Rectal smooth muscle tissue (tissue), 1 donor: Measurements from ENCODE around the gene THSD4.

Source experiments
- H3K27ac ChIP-seq: one replicate; pipeline ENCODE4 v1.7.0; 2013; ENCODE audit warnings: low read depth, low read length, inconsistent platforms
- H3K27me3 ChIP-seq: one replicate; pipeline ENCODE4 v1.7.0; 2013; ENCODE audit warnings: low read length; ENCODE audit not compliant: control insufficient read depth, insufficient read depth
- H3K36me3 ChIP-seq: one replicate; pipeline ENCODE4 v1.7.0; 2013; ENCODE audit warnings: low read length; ENCODE audit not compliant: control insufficient read depth, insufficient read depth
- H3K4me1 ChIP-seq: one replicate; pipeline ENCODE4 v1.7.0; 2013; ENCODE audit warnings: low read length; ENCODE audit not compliant: control insufficient read depth, insufficient read depth
- H3K4me3 ChIP-seq: one replicate; pipeline ENCODE4 v1.7.0; 2013; ENCODE audit warnings: low read length
- H3K9ac ChIP-seq: one replicate; pipeline ENCODE4 v1.7.0; 2013; ENCODE audit warnings: low read length

THSD4 gene

DNA sequence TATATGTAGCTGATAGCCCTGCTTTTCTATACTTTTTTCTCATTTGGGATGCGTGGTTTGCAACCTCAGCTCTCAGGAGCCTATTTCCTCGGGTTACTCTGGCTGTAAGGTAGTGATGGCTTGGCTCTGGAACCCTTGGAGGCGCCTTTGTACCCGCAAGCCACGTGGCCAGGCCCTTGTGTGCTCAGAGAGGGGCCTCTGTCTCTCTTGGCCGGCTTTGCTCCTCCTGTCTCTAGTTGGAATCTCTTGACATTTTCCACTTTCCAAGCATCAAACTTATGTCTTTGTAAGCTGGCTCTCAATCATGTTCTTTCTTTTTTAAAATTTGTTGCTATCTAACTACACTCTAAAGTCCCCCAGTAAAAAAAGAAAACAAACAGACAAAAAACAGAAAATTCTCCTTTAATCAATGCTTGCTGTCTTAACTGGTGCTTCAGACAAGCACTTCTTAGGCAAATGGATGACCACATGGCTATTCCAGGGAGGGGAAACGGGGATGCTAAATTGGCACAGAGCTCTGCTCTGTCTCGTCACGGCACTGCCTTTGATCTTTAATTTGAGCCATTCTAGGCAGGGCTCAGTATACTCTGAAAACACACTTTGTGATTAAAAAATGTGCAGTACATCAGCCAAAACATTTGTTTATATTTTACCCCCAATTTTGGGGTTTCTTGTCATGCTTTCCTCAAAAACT, 514.7 kb downstream of the THSD4 start:
- H3K9ac ChIP-seq, result no peak overlapping the region
- H3K4me3 ChIP-seq, result no peak overlapping the region
- no peaks in the 10 kb centered on the region for H3K36me3 ChIP-seq
- peak overlapping the region; percentile 4 for H3K27ac ChIP-seq
- H3K4me1 ChIP-seq, result peaks cover 14% of the 10 kb centered on the region
- H3K27me3 ChIP-seq, result peaks cover 2% of the 10 kb centered on the region

DNA sequence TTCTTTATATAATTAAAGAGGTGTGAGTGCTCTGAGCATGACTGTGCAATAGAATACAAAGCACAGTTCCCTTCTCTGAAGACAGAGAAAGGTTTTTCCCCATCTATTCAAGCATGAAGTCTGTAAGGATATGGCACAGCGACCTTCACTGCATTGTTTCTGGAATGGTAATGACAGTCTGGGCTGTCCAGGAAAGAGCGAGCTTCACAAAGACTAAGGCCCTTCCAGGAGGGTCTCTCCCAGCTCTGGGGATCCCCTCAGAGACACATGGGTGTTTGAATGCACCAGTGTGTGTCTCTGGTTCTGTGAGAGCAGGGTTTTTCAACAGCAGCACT, 515.2 kb downstream of the THSD4 start:
- Histone ChIP-seq H3K9ac (no peak overlapping the region), H3K27me3 (peaks cover 2% of the 10 kb centered on the region), H3K4me3 (no peak overlapping the region), H3K27ac (no peak overlapping the region), H3K4me1 (peaks cover 14% of the 10 kb centered on the region), H3K36me3 (no peaks in the 10 kb centered on the region)

DNA sequence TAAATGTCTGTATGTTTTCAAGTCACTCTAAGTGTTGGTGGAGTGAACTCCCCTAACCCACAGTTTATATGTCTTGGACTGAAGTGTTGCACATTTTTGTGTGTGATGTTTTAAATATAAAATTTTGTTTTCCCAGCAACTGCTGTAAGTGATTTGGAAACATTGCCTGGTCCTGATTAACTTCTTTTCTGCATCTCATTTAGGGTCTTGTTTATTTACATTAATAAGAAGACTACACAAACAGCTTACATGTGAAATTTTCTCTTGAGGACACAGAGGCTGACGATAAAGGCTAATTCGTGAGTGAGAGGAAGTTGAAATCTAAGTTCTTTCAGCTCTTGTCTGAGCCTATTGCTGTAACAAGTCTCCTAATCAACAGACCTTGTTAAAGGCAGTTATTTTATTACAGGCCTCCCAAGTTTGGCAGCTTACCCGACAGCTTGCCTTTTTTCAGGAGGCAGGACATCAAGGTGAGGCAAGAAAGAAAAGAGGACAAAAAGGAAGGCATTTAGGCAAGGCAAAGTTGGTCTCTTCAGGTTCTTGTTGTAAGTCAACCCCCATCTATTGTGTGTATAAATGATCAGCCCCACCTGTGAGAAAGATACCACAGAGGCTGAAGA, 517.4 kb downstream of the THSD4 start:
- Histone ChIP-seq H3K36me3 (no peaks in the 10 kb centered on the region), H3K27ac (no peak overlapping the region), H3K27me3 (peaks cover 2% of the 10 kb centered on the region), H3K9ac (no peak overlapping the region), H3K4me1 (peaks cover 14% of the 10 kb centered on the region), H3K4me3 (no peak overlapping the region)

DNA sequence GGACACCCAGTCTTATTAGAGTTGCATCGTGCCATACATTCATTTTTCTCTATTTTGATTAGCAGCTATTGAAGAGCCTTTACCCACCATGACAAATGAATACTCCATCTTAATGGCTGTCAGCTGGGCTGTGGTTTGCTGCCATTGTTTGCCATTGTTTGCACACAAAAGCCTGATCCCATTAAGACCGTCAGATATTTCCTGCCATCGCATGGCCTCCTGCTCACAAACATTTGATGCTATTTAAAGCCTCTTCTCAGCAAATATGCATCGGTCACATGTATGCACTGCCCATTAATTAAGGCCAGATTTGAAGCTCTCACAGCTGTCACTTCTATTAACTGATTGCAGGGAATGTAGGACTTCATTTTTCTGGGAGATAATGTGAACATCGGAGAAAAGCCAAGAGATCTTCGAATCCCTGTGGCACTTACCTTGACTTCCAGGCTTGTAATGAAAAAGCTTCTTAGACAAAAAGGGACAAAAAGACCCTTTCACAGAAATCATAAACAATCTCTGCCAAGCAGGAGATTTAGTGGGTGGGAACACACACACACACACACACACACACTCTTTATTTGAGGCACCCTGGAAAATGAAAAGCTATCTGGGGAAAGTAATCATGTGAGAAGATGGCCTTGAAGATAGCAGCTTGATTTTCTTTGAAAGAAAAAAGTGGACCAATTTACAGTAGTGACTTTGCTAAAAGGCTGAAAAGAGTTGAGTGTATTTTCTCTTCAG, 519.7 kb downstream of the THSD4 start:
- Histone ChIP-seq H3K27me3 (peaks cover 2% of the 10 kb centered on the region), H3K27ac (no peak overlapping the region), H3K36me3 (no peaks in the 10 kb centered on the region), H3K4me1 (peaks cover 9% of the 10 kb centered on the region), H3K4me3 (no peak overlapping the region), H3K9ac (no peak overlapping the region)

DNA sequence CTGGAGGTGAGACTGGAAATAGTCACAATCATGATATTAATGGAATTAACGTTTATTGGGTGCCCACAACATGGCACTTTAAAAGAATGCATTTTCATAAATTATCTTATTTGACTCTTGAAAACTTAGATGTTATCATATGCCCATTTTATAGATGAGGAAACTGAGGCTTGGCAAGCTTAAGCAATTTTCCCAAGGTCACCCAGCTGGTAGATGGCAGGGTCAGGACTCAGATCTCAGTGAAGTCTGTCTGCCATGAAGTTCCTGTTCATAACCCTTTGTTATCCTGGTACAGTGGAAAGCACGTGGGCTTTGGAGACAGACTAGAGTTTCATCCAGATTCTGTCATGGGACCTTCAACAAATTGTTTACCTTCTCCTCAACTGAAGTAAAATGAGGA, 520.5 kb downstream of the THSD4 start:
- Histone ChIP-seq H3K4me3 (no peak overlapping the region), H3K27ac (no peak overlapping the region), H3K27me3 (peaks cover 2% of the 10 kb centered on the region), H3K9ac (no peak overlapping the region), H3K4me1 (peaks cover 3% of the 10 kb centered on the region), H3K36me3 (no peaks in the 10 kb centered on the region)

DNA sequence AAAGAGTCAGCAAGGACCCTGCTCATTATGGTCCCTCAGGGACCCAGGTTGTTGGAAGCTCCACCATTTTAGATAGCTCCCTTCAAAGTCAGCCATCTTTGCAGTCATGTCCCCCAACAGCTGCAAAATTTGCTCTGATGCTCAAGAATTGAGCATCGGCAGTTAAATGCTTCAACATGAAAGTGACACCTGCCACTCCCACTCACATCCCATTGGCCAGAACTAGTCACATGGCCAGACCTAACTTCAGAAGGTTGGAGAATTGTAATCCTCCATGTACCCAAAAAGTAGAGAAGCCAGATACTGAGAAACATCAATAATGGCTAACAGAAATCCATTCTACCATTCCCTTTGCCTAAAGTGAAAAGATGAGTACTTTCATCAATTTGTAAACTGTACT, 523.6 kb downstream of the THSD4 start:
- H3K4me1 ChIP-seq, result no peaks in the 10 kb centered on the region
- no peaks in the 10 kb centered on the region for H3K27me3 ChIP-seq
- no peak overlapping the region for H3K4me3 ChIP-seq
- H3K9ac ChIP-seq, result no peak overlapping the region
- H3K27ac ChIP-seq, result no peak overlapping the region
- H3K36me3 ChIP-seq, result no peaks in the 10 kb centered on the region

DNA sequence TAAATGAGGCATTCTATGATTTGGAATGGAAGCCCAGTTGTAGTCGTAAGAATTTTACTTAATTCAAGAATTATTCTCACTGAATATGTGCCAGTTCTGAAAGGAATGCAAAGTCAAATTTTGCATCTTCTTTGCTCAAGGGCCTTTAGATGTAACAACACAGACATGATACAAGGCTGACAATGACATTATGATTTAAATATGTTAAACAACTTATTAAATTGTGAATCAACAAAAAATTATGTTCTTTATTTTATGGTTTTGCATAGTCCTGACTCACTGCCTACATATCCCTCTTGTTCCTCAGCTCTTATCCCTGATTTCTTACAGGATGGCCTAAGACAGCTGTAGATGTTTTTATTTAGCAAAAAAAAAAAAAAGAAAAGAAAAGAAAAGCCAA, 524.2 kb downstream of the THSD4 start:
- H3K36me3 ChIP-seq, result no peaks in the 10 kb centered on the region
- H3K9ac ChIP-seq, result no peak overlapping the region
- no peaks in the 10 kb centered on the region for H3K4me1 ChIP-seq
- no peak overlapping the region for H3K27ac ChIP-seq
- no peak overlapping the region for H3K4me3 ChIP-seq
- H3K27me3 ChIP-seq, result no peaks in the 10 kb centered on the region

DNA sequence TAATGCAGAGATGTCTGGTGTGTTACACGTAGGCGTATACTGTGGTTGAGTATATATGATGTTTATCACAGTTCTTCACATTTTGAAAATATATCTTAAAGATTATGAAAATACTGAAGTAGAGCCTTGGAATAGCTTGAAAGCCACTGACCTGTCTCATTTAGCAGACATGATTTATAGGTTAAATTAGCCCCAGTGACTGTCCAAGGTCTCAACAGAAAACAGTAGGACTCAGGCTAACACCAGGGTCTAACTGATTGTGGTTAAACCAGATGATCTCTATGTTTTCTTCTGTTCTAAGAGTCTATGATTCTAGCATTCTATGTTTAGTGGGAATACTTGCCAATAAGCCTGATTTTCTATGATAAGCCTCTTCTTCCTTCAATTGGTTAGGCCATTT, 528.6 kb downstream of the THSD4 start:
- Histone ChIP-seq H3K27ac (no peak overlapping the region), H3K4me1 (no peaks in the 10 kb centered on the region), H3K36me3 (no peaks in the 10 kb centered on the region), H3K4me3 (no peak overlapping the region), H3K27me3 (no peaks in the 10 kb centered on the region), H3K9ac (no peak overlapping the region)

DNA sequence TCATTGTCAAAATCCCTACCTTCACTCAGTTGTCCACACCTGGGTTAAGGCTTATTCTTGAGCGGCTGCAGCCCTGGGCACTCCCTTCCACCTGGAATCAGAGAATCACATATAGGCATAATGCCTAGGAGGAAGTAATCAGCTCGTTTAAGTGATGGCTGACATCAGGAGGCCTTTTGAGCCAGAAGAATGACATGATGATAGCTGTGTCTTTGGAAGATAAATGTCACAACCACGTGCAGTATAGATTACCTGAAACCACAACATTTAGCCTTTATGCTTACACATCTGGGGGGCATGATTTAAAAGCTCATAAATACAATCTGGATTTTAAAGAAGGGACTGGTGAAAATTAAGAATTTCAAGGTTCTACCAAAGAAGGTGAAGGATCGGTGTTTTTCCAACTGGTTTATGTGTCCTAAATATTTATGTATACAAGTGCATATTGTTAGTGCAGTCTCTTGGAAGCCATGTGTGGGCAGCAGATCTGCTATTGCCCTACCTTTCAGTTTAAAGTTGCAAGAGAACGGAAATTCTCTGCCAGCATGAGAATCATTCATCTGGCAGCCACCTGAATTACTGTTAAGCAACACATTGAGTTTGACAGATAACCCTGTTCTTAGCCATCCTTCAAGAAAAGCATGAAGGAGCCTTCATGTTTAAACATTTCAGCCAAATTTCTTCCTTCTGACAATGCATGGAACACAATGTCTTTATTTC, 531.7 kb downstream of the THSD4 start:
- no peak overlapping the region for H3K27ac ChIP-seq
- H3K4me3 ChIP-seq, result no peak overlapping the region
- no peaks in the 10 kb centered on the region for H3K4me1 ChIP-seq
- H3K27me3 ChIP-seq, result no peaks in the 10 kb centered on the region
- H3K9ac ChIP-seq, result no peak overlapping the region
- no peaks in the 10 kb centered on the region for H3K36me3 ChIP-seq

DNA sequence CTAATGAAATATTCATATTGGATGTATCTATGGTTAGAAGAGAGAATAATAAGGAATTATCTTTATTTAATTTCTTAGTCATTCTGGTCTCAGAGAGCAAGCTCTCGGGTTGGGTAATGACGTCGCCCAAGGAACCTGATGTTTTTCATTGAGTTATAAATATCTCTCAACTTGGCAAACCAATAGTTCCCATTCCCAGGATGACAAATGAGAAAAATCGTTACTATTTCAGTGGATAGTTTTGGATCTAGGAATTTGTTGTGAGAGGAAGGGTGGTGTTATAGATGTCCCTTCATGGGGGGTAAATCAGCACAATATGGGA, 532.2 kb downstream of the THSD4 start:
- no peak overlapping the region for H3K9ac ChIP-seq
- no peak overlapping the region for H3K4me3 ChIP-seq
- H3K4me1 ChIP-seq, result no peaks in the 10 kb centered on the region
- H3K27ac ChIP-seq, result no peak overlapping the region
- no peaks in the 10 kb centered on the region for H3K36me3 ChIP-seq
- no peaks in the 10 kb centered on the region for H3K27me3 ChIP-seq

DNA sequence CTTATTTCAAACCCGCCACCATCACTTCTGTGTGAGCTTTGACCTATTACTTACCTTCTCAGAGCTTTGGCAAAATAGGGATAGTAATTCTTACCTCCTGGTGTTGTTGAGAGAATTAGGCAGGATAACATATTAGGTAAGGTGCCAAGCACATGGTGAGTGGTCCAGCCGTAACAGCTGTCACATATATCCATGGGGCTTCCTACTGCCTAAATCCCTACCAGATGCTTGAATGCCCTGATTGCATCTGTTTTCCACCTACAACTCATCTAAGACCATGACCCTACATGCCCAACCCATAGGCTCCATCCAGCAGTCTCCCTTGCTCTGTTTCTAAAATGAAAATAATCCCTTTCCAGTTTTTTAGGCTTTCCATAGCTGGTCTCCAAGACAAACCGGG, 532.8 kb downstream of the THSD4 start:
- Histone ChIP-seq H3K27ac (no peak overlapping the region), H3K27me3 (no peaks in the 10 kb centered on the region)

DNA sequence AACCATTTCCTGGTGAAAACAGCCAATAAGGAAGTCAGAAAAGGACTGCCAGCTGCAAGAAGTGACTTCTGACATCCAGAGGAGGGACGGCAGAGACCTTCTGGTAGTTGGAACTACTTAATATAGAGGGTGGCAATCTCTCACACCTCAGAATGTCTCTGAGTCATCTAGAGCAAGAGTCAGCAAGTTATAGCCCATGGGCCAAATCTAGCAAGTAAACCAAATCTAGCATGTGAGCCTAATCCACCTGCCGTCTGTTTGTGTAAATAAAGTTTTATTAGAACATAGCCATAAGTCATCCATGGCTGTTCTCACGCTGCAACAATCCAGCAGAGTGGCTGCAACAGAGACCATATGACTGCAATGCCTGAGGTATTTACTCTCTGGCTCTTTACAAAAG, 534.6 kb downstream of the THSD4 start:
- Histone ChIP-seq H3K27me3 (no peaks in the 10 kb centered on the region), H3K27ac (no peak overlapping the region), H3K4me3 (no peak overlapping the region), H3K36me3 (no peaks in the 10 kb centered on the region), H3K4me1 (peaks cover 3% of the 10 kb centered on the region), H3K9ac (no peak overlapping the region)

More for the DNA sequence above, 532.8 kb downstream of the THSD4 start:
- H3K4me1 ChIP-seq, result peaks cover 3% of the 10 kb centered on the region
- H3K9ac ChIP-seq, result no peak overlapping the region
- no peak overlapping the region for H3K4me3 ChIP-seq
- H3K36me3 ChIP-seq, result no peaks in the 10 kb centered on the region
